Small intestine (tissue), 7 donors: ENCODE data around the gene RFX2. TPM values are rescaled to one million over a fixed set of nuclear protein-coding genes. Genes with fewer than 3 reads are reported as not detected.
"Not testable (repeated sequence)": the region's sequence is repeated elsewhere in the genome, so short reads cannot be mapped to it uniquely, and the experiment has no call there.

Experiments
- DNase-seq, 2 donors: peaks; one replicate each; pipeline versions ENCODE4 v3.0.0 to v3.0.0-alpha.2; 2013
- FAIRE-seq: peaks from 2 replicates; lab custom pipeline; 2012; peaks lifted over from hg19 to GRCh38; lab: Jason Lieb, UNC
- H3K27ac ChIP-seq, 3 donors: one replicate each; pipeline ENCODE4 v1.5.1; 2013; ENCODE audit warnings: low read length in 2 of 3, mild to moderate bottlenecking in 2 of 3, control low read depth in 1 of 3, inconsistent platforms in 1 of 3, low read depth in 1 of 3, moderate library complexity in 1 of 3
- H3K27me3 ChIP-seq, 3 donors: one replicate each; pipeline ENCODE4 v1.6.1; 2013; ENCODE audit warnings: low read length in 3 of 3, inconsistent platforms in 1 of 3; ENCODE audit not compliant: control insufficient read depth in 3 of 3, insufficient read depth in 3 of 3
- H3K36me3 ChIP-seq, 3 donors: one replicate each; pipeline ENCODE4 v1.6.1; 2013; ENCODE audit warnings: low read length in 3 of 3, inconsistent platforms in 1 of 3, low read depth in 1 of 3, mild to moderate bottlenecking in 1 of 3, moderate library complexity in 1 of 3; ENCODE audit not compliant: control insufficient read depth in 3 of 3, insufficient read depth in 2 of 3
- H3K4me1 ChIP-seq, 3 donors: one replicate each; pipeline ENCODE4 v1.6.1; 2013; ENCODE audit warnings: low read length in 2 of 3, inconsistent platforms in 1 of 3, low read depth in 1 of 3, mild to moderate bottlenecking in 1 of 3, moderate library complexity in 1 of 3; ENCODE audit not compliant: control insufficient read depth in 3 of 3, insufficient read depth in 2 of 3
- H3K4me3 ChIP-seq, 3 donors: one replicate each; pipeline ENCODE4 v1.5.1; 2013; ENCODE audit warnings: low read length in 3 of 3, control low read depth in 1 of 3, inconsistent platforms in 1 of 3, low read depth in 1 of 3, mild to moderate bottlenecking in 1 of 3, moderate library complexity in 1 of 3
- H3K9me3 ChIP-seq, 2 donors: one replicate each; pipeline ENCODE4 v1.6.1; 2013; ENCODE audit warnings: low read depth in 1 of 2, low read length in 1 of 2; ENCODE audit not compliant: control insufficient read depth in 2 of 2, insufficient read depth in 1 of 2
- WGBS, 3 donors: extraction: QIAGEN DNeasy Blood & Tissue Kit; methylation state at CpG; one replicate each; pipeline ENCODE4 v1.1.7; 2013; 5-methylcytosine and 5-hydroxymethylcytosine counted together
- polyA plus RNA-seq, 4 donors: library from polyadenylated mRNA; stranded (reverse) in 3 of 4; unstranded in 1 of 4; fragments of 200-250 nt in 3 of 4; fragments of 120-200 nt in 1 of 4; gene quantifications; one replicate each; pipeline versions ENCODE4 v1.2.1 to v1.2.3, GENCODE V29; 2013
- donor health status: healthy with polysubstance abuse.
- donor health status: control.
- donor health status: control.
- donor health status: Bipolar disorder and iron deficiency.
- donor health status: healthy.

Gene RFX2
- polyA plus RNA-seq, 4 donors: 1.1 to 9.1 (median 2.3) TPM

DNA sequence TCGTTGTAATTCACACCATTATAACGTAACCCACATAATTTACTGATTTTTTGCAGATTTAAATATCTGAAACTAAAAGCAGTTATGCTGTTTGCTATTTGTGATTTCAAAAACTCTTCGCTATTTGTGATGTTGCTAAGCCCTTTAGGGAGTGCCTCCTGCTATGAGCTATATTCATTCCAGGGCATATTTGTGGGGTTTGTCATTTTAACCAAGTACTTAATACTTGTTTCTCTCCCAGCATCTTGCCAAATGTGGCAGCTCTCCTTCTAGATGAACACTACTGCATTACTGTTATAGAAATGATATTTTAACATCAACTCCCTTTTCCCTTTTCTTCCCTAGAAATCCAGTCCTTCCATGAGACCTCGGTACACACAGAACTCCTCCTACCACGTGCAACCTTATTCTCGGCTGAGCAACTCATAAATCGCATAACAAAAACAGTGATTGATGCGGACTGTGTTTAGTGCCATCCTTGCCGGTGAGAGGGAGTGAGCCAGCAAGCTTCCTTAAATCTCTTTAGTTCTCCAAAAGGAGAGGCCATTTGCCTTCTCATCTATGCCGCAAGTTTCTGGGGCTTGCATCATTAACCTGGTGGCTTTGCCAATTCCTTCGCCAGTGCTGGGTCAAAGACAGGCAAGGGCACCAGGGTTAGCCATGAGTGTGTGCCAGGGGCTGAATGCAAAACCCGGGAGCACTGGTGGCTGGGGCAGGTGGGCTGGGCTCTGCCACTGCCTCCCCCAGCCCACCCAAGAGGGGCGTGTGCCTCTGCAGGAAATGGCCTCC is 33.4 kb downstream of the RFX2 start:
- Histone ChIP-seq H3K36me3 (peaks cover 0 to 8% (median 0%) of the 10 kb centered on the region in 3 donors), H3K4me1 (no peaks in the 10 kb centered on the region), H3K9me3 (no peaks in the 10 kb centered on the region), H3K4me3 (no peak overlapping the region), H3K27ac (peak overlapping the region in 1 of 3 donors; percentile 74), H3K27me3 (no peaks in the 10 kb centered on the region)
- FAIRE-seq: no peak
- WGBS, 3 donors: 71 to 86% (median 80%) methylated on average over 13 of the region's 13 CpGs
- DNase-seq: no peak

GRCh38 chr19:6076291-6076665 is 34.0 kb downstream of the RFX2 start:
- WGBS, 3 donors: 82 to 87% (median 84%) methylated on average over 7 of the region's 7 CpGs
- no peaks in the 10 kb centered on the region for H3K27me3 ChIP-seq
- H3K4me3 ChIP-seq: no peak overlapping the region
- no peak for FAIRE-seq
- peaks cover 0 to 8% (median 0%) of the 10 kb centered on the region in 3 donors for H3K36me3 ChIP-seq
- no peaks in the 10 kb centered on the region for H3K4me1 ChIP-seq
- H3K9me3 ChIP-seq: no peaks in the 10 kb centered on the region
- no peak for DNase-seq
- peak overlapping the region in 1 of 3 donors; percentile 74 for H3K27ac ChIP-seq

DNA sequence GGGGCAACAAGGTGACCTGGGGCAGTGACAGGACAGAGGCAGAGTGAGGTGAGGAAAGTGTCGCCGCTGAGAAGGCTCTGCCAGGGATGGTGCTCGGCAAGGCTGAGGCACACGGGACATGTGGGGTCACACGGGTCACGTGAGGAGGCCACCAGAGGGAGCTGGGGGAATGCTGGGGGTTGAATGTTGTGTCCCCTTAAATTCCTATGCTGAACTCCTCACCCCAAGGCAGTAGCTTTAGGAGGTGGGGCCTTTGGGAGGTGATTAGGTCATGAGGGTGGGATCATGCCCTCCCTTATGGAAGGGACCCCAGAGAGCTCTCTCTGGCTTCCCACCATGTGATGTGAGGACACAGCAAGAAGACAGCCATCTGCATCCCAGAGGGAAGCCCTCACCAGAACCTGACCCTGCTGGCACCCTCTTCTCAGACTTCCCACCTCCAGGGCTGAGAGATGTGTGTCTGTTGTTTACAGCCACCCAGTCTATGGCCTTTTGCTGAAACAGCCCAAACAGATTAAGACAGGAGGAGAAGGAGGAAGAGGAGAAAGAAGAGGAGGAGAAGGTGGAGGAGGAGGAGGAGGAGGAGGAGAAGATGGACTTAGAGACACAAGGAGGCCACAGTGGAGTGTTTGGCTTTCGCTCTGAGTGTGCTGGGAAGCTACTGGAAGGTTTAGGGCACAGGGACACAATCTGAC is 35.4 kb downstream of the RFX2 start:
- FAIRE-seq: no peak
- WGBS, 3 donors: 82 to 88% (median 83%) methylated on average over 7 of the region's 7 CpGs
- H3K4me3 ChIP-seq: no peak overlapping the region
- peak overlapping the region in 1 of 3 donors; percentile 68 for H3K27ac ChIP-seq
- no peaks in the 10 kb centered on the region for H3K27me3 ChIP-seq
- no peak for DNase-seq
- H3K4me1 ChIP-seq: no peaks in the 10 kb centered on the region
- H3K9me3 ChIP-seq: peaks cover 0 to 4% of the 10 kb centered on the region in 2 donors
- H3K36me3 ChIP-seq: peaks cover 0 to 14% (median 0%) of the 10 kb centered on the region in 3 donors

GRCh38 chr19:6073858-6074708 is 36.2 kb downstream of the RFX2 start:
- FAIRE-seq (no peak), DNase-seq (no peak)
- H3K9me3 ChIP-seq: peaks cover 0 to 4% of the 10 kb centered on the region in 2 donors
- peaks cover 0 to 14% (median 0%) of the 10 kb centered on the region in 3 donors for H3K36me3 ChIP-seq
- H3K4me3 ChIP-seq: no peak overlapping the region
- peak overlapping the region in 1 of 3 donors; percentile 56 for H3K27ac ChIP-seq
- no peaks in the 10 kb centered on the region for H3K27me3 ChIP-seq
- H3K4me1 ChIP-seq: no peaks in the 10 kb centered on the region
- WGBS, 3 donors: 88 to 89% (median 88%) methylated on average over 17 of the region's 17 CpGs

- not testable (repeated sequence) for H3K27ac ChIP-seq, H3K9me3 ChIP-seq, FAIRE-seq, DNase-seq, H3K4me1 ChIP-seq, H3K27me3 ChIP-seq, H3K4me3 ChIP-seq
- 91 to 97% (median 93%) methylated on average over 10 of the region's 10 CpGs for WGBS, 3 donors
- H3K36me3 ChIP-seq: peaks cover 0 to 14% (median 0%) of the 10 kb centered on the region in 3 donors
Observed at GRCh38 chr19:6073233-6073632, 37.1 kb downstream of the RFX2 start.

DNA sequence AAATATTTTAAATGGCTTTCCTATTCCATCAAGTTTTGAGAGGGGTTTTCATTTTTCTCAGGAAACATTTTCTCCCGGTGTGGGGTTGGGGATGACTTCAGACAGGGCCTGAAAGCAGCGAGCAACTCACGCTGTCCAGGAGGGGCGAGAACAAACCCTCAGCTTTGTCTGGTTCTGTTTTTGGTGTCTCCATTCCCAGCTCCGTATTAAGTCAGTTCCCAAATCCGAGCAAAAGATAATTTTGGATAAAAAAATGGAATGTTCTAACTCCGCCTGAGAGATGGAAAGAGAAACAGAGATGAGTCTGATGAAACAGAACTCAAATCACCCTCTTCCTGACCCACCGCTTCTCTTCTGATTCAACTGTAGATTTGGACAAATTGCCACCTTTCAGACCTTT is 38.4 kb downstream of the RFX2 start:
- H3K4me3 ChIP-seq: no peak overlapping the region
- no peak for DNase-seq
- WGBS, 3 donors: 79 to 96% (median 85%) methylated on average over 8 of the region's 8 CpGs
- peaks cover 0 to 14% (median 0%) of the 10 kb centered on the region in 3 donors for H3K36me3 ChIP-seq
- H3K9me3 ChIP-seq: peaks cover 0 to 4% of the 10 kb centered on the region in 2 donors
- peaks cover 0 to 18% (median 0%) of the 10 kb centered on the region in 3 donors for H3K4me1 ChIP-seq
- FAIRE-seq: no peak
- no peaks in the 10 kb centered on the region for H3K27me3 ChIP-seq
- H3K27ac ChIP-seq: peak overlapping the region in 1 of 3 donors; percentile 69

DNA sequence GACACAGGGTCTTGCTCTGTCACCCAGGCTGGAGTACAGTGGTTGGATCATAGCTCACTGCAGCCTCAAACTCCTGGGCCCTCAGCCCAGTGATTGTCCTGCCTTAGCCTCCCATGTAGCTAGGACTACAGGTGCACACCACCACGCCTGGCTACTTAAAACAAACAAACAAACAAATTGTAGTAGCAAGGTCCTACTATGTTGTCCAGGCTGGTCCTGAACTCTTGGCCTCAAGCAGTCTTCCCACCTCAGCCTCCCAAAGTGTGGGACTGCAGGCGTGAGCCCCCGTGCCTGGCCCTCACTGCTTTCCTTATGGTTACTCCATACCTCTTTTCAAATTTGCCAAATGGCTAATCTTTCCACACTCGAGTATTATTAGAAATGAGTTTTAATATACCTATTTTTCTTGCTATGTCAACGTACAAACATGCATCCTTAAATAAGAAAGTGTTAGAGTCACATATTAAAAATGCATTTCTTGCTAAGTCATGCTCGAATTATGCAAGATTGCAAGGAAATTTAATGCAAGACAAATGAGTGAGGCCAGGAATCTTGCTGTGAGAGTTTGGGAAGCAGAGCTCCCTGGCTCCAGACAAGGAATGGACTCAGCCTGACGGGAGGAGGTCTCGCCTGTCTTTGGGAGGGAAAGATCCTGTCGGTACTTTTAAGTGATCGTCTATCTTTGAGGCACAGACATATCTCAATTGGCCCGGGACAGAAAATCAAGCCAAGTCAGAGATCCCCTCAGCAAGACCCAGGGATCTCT is 39.4 kb downstream of the RFX2 start:
- Histone ChIP-seq H3K27ac (peak overlapping the region in 1 of 3 donors; percentile 52), H3K4me3 (no peak overlapping the region), H3K27me3 (no peaks in the 10 kb centered on the region), H3K4me1 (peaks cover 0 to 26% (median 4%) of the 10 kb centered on the region in 3 donors), H3K9me3 (peaks cover 0 to 4% of the 10 kb centered on the region in 2 donors), H3K36me3 (peaks cover 0 to 14% (median 0%) of the 10 kb centered on the region in 3 donors)
- no peak for DNase-seq
- no peak for FAIRE-seq
- 76 to 89% (median 86%) methylated on average over 11 of the region's 11 CpGs for WGBS, 3 donors
